ENCODE results near the gene A3GALT2. TPM values are rescaled to one million over a fixed set of nuclear protein-coding genes. Genes with fewer than 3 reads are reported as not detected.
A peak's percentile ranks its signal among the peaks of the same experiment; 100 is the strongest.

The A3GALT2 gene
- total and polyA plus RNA-seq, 8 donors: not detected

- Histone ChIP-seq H3K9me3 (no peaks in the 10 kb centered on the region), H3K4me1 (peaks cover 10 to 15% (median 12%) of the 10 kb centered on the region in 4 donors), H3K27ac (no peak overlapping the region), H3K4me3 (peak overlapping the region; percentile 31 to 50 (median 32)), H3K36me3 (no peaks in the 10 kb centered on the region), H3K27me3 (peaks cover 0 to 16% (median 12%) of the 10 kb centered on the region in 3 donors)
- DNase-seq: peak in 1 of 2 donors; percentile 81
- intact Hi-C loops (cut with DNase I; ENCODE audit: low total_unique reads): no loop called here
- 11 to 32% (median 17%) methylated on average over 40 to 113 of the region's 113 CpGs for WGBS, 5 donors
- no peak for TF ChIP-seq CTCF (IDR thresholded peaks at IDR 0.05)
Measured at GRCh38 chr1:33306653-33307493, 14.0 kb downstream of the A3GALT2 start.

- Histone ChIP-seq H3K27ac (no peak overlapping the region), H3K36me3 (no peaks in the 10 kb centered on the region), H3K27me3 (peaks cover 0 to 16% (median 12%) of the 10 kb centered on the region in 3 donors), H3K9me3 (no peaks in the 10 kb centered on the region), H3K4me1 (peaks cover 11 to 22% (median 15%) of the 10 kb centered on the region in 4 donors), H3K4me3 (peak overlapping the region in 3 of 4 donors; percentile 31 to 50 (median 33))
- 54 to 70% (median 56%) methylated on average over 19 to 20 of the region's 20 CpGs for WGBS, 5 donors
- no peak for TF ChIP-seq POLR2AphosphoS5 (IDR thresholded peaks at IDR 0.05)
- TF ChIP-seq CTCF (IDR thresholded peaks at IDR 0.05): no peak
- TF ChIP-seq EP300 (IDR thresholded peaks at IDR 0.05): no peak
- intact Hi-C loops (cut with DNase I; ENCODE audit: low total_unique reads): no loop called here
- no peak for DNase-seq
Measured at GRCh38 chr1:33305816-33306652, 14.9 kb downstream of the A3GALT2 start.

- peaks cover 0 to 6% (median 2%) of the 10 kb centered on the region in 4 donors for H3K36me3 ChIP-seq
- no peak for DNase-seq
- WGBS, 5 donors: 89 to 95% (median 92%) methylated on average over 5 of the region's 5 CpGs
- peaks cover 18 to 30% (median 22%) of the 10 kb centered on the region in 4 donors for H3K4me1 ChIP-seq
- peaks cover 0 to 16% (median 12%) of the 10 kb centered on the region in 3 donors for H3K27me3 ChIP-seq
- intact Hi-C loops (cut with DNase I; ENCODE audit: low total_unique reads): no loop called here
- H3K27ac ChIP-seq: no peak overlapping the region
- no peaks in the 10 kb centered on the region for H3K9me3 ChIP-seq
- no peak for TF ChIP-seq POLR2A (IDR thresholded peaks at IDR 0.05)
- TF ChIP-seq POLR2AphosphoS5 (IDR thresholded peaks at IDR 0.05): no peak
- TF ChIP-seq EP300 (IDR thresholded peaks at IDR 0.05): no peak
- no peak for TF ChIP-seq CTCF (IDR thresholded peaks at IDR 0.05)
- H3K4me3 ChIP-seq: no peak overlapping the region
Measured at GRCh38 chr1:33305016-33305415, 15.9 kb downstream of the A3GALT2 start.

GRCh38 chr1:33302325-33302724 lies 18.6 kb downstream of the A3GALT2 start:
- Histone ChIP-seq H3K27ac (peak overlapping the region in 1 of 5 donors; percentile 73), H3K27me3 (peaks cover 0 to 15% (median 12%) of the 10 kb centered on the region in 3 donors), H3K9me3 (no peaks in the 10 kb centered on the region), H3K36me3 (peaks cover 0 to 28% (median 19%) of the 10 kb centered on the region in 4 donors), H3K4me3 (no peak overlapping the region), H3K4me1 (peaks cover 20 to 42% (median 30%) of the 10 kb centered on the region in 4 donors)
- TF ChIP-seq CTCF (IDR thresholded peaks at IDR 0.05): no peak
- no peak for TF ChIP-seq EP300 (IDR thresholded peaks at IDR 0.05)
- no peak for TF ChIP-seq POLR2A (IDR thresholded peaks at IDR 0.05)
- no peak for TF ChIP-seq POLR2AphosphoS5 (IDR thresholded peaks at IDR 0.05)
- no peak for DNase-seq
- intact Hi-C loops (cut with DNase I; ENCODE audit: low total_unique reads): no loop called here
- WGBS, 5 donors: 88 to 100% (median 95%) methylated on average over 1 of the region's 1 CpG

Data from stomach (tissue), 9 donors.